ENCODE measurements around the gene PARD3.

The PARD3 gene

DNA sequence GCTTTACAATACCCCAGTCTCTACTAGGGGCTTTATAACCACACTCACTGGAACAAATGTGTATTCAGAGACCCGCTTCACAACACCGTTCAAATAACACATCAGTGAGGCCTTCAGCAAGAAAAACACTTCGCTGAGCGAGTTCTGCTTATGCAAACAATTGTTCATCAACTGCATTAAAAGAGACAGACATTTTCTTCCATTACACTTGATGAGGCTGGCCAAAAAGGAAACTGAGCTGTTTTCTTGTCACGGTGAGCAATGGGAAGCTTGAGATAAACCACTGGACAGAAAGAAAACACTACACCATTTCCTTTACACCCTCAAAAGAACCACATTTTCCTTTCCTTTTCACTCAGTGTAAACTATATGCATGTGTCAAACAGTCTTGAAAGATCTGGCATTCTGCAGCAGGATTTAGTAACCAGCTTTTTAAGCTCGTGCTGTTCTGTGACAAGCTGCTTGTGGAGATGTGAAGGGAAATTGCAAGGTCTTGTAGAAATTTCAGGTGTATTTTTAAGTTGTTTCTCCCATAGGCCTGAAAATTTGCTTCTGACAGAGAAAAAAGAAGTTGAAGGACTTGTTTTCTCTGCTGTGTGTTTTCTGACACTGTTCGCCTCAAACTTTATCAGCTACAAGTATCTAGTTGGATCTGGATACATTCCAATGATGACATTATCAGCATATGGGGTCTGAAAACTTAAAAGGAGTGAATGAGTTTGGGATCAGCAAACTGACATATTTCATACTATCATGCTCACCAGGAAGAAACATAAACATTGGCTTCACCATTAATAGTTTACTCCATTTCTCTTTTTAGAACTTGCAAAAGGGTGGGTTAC is 693.1 kb downstream of the PARD3 start:
- DNase-seq (ENCODE audit: low read depth) = peak; percentile 32

DNA sequence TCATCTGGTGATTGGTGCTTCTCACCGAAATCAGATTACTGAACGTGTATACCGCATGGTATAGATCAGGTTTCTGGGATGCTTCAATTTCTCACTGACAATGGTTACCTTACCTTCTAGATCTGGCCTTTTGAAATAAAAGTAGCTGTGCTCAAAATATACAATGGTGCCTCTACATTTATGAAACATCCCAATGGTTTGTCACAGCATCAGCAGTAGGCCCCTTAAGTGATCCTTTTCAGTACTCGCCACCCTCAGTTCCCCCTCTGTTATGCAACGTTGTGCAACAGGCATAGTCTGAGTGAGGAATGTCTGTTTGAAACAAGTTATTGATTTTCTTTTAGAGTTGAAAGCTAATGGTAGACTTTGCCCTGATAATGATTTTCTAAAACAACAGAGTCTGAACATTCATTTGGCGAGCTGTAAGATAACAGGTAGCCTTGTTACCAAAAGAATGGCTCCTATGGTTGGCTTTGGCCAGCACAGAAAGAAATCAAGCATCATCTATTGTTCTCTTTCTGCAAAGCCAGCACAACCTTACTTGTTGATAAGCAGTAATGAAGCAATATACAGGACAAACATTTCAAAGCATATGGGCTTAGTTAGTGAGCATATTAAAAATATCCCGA is 693.9 kb downstream of the PARD3 start:
- no peak for DNase-seq (ENCODE audit: low read depth)

DNA sequence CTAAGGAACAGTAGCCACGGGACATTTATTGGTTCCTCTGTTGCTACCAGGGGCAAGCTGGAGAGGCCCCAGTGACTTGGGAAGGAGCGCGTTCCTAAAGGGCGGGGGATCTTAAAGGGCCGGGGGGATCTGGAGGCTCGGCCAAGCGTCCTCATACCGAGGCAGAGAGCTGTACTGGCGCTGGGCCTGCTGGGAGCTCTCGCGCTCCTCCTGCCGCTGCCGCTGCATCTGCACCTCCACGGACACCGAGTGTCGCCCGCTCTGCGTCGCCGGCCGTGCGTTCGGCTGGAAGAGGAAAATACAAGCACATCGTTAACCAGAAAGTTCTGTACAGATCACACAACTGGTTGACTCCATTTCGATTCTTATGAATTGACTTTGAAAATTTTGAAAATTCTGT is 695.6 kb downstream of the PARD3 start:
- DNase-seq (ENCODE audit: low read depth) = no peak

DNA sequence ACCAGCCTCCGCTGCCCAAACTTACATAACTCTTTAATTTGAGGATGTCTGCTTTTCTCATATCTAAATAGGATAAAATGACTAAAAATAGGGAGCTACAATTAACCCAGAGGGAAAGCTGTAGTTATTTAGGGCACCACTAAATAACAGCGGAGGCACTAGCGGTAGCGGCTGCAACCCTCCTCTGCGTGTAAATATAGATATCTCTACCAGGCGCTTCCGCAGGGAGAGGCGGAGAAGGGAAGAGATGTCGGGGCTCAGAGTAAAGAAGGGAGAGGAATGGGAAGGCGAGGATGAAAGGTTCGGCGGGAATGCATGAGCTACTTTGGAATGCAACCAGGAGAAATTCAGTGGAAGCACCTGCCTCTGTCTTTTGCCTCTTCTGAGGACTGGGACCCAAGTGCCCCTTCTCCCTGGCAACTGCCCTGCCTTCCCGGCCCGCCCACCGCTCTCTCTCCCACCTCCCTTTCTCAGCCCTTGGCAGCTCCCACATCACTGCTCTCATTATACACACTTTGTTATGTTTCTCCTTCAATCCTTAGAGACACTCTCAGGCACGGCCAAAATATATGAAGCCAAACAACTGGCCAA is 698.3 kb downstream of the PARD3 start:
- no peak for DNase-seq (ENCODE audit: low read depth)

DNA sequence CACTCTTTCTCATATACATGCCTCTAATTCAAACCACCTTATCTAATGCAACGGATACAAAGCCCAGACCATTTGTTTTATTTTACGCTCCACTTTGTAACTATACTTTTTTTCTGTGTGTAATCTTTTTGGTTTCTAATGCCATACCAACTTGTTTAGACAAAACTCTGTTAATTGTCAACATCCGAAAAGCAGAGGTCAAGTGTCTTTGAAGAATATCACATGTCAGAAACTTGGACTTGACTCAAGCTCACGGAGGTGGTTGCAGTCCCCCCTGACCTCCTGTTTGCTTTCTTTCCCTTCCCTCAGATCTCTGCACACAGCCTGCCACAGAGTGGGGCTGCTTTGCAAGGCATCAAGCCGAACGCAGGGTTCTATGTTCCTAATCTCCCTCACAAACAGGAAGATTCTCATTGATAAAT is 698.9 kb downstream of the PARD3 start:
- DNase-seq (ENCODE audit: low read depth) = no peak

DNA sequence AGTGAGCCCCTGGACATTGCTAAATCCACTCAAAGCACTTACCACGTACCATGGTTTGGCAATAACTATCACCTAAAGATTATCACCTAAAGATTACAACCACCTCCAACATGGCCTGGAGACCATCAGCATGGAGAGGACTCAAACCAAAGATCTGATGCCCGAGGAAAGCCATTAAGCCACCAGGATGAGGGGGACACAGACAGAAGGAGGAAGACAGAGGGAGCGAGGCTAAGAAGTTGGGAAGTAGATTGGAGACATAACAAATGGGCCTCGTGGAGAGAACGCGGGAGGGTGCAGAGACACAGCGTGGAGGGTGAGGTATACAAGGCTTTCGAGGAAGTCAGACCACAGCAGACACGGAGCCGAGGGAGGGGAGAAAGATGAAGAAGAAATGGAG is 700.2 kb downstream of the PARD3 start:
- no peak for DNase-seq (ENCODE audit: low read depth)

DNA sequence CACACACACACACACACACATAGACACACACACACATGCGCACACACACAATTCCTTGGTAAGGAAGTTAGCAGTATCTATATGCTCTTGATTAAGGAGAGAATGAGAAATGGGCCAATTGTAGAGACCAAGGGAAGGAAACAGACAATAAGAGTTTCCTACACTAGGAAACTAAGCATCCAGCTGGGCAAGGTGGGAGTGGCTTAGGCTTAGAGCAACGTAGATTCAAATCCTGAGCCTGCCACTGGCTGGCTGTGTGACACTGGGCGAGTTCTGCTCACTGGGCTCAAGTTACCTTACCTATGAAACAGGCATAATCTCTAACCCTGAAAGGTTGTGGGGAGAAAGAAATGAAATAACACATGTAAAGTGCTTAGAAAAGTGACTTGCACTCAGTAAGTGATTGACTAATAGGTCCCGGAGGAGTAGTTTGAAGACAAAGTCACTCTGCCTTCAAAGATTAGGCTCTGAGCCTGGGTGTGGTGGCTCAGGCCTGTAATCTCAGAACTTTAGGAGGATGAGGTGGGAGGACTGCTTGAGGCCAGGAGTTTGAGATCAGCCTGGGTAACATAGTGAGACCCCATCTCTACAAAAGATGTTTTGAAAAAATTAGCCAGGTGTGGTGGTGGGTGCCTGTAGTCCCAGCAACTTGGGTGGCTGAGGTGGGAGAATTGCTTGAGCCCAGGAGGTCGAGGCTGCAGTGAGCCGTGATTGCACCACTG is 701.4 kb downstream of the PARD3 start:
- DNase-seq (ENCODE audit: low read depth) = no peak

DNA sequence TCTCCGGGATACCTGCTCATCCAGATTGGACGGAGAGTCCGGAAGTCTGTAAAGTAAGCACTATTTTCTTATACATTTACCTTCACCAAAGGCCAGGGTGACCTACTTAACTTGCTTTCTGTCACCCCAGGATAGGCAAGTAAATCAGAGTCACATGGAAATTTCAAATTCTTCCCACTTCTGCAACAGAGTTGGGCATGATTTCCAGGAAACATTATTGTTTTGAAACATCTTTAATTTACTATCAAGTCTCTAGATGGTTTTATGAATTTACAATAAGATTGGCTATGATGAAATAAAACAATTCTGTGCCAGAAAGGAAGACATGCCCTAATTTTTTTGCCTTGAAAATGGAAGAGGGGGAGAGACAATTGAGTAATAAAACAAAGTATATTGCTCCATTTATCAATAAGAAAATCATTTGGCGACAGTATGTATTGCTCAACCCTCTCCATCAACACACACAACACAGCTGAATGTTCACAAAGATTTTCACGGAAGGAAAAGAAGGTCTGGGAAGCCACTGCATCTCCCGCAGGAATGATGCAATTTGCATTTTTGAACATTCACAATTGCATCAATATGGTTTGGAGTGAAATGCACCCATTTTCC is 702.8 kb downstream of the PARD3 start:
- no peak for DNase-seq (ENCODE audit: low read depth)

DNA sequence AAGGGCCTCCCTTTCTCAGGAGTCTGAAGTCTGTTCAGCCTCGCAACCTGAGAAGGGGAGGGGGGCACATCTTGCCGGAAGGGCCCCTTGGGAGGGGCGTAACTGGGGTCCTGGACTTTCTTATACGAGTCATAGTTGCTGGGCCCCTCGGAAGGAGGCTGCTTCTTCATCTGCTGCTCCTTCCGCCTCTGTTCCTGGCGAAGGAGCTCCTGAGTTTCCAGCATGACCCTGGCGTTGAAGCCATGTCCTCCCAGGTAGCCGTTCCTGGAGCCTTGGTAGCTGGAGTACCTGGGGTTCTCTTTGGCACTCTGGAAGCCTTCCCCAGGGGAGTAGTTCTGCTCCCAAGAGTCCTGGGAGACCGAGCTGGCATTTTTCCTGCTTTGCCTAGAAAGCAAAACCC is 703.9 kb downstream of the PARD3 start:
- no peak for DNase-seq (ENCODE audit: low read depth)

DNA sequence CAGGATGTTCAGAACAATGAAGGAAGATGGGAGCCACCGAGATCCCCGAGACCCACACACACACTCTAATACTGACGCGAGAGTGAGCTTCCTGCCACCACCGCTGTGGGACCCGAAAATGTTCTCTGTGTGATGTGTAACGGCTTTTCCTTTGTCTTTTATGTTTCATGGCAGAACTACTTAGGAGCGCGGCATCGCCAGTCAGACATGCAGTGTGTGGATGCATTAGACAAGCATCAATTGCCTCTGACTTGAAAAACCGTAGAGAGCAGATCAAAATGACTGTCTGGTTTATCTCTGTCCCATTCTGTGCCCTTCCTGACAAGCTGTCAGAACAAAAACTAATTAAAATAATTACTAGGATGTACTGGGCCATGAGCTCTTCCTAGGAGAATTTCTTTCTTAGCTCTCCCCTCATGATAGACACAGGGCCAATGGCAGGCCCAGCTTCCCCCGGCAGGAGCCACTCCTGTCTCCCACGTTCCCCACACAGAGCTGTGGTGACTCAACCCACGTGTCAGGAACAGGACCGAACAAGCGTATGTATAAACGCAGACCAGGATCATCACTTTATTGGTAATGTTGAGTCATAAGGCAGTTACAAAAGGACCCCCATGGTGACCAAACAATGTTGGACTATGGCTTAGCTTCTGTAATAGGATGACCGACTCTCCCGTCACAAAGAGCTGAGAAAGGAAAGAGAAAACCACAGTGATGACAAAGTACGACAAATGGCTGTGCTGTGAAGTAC is 705.0 kb downstream of the PARD3 start:
- DNase-seq (ENCODE audit: low read depth) = peak; percentile 78

DNA sequence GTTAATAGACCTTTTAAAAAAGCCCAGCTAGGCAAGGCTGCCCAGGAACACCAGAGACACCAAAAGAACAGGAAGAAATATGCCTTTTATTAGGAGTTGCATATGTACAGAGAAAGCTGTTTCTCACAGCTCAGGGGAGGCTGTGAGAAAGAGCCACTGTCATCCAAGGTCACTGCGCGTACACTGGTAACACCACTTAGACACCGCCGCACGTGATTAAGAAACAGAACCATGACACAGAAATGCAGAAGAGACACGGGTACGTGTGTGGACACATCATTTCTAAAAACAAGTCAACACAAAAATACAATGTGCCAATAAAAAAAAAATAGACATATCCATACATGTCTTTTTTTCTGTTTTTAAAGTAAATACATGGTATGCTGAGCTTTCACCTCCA is 705.6 kb downstream of the PARD3 start:
- DNase-seq (ENCODE audit: low read depth) = no peak

DNA sequence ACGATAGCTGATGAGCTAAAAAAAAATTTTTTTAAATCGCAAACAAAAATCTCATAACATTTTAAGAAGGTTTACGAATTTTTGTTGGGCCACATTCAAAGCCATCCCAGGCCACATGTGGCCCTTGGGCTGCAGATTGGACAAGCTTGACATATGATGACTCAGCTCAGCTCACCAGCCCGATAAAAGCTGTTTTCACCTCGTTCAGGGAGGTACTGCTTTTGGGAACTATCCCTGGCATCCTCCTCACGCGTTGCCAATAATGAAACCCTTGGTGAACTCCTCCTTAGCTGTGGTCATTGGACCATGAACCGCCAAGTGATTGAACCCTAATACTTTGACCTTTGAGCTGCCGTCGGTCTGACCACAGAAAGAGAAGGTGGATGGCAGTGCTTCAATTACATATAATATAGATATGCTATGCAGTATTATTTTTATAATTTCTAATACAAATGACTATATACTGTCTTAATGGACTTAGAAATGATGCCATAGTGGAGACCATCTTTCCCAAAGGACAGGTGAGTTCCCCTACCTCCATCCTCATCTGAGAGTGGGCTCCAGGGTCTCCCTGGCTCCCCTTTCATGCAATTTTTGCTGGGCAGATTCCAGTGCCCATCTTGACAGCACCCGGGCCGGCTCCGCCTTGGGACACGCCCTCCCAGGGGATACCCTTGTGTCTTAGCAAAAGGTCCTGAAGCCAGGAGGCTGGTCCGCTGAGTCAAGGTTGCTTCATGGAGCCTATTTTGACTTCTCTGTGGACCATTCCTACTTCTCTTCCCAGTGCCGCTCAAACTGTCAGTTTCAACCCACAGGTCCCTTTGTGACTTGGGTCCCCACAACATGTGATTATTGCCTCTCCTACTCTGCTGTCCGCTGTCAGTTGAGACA is 707.2 kb downstream of the PARD3 start:
- DNase-seq (ENCODE audit: low read depth) = no peak

DNA sequence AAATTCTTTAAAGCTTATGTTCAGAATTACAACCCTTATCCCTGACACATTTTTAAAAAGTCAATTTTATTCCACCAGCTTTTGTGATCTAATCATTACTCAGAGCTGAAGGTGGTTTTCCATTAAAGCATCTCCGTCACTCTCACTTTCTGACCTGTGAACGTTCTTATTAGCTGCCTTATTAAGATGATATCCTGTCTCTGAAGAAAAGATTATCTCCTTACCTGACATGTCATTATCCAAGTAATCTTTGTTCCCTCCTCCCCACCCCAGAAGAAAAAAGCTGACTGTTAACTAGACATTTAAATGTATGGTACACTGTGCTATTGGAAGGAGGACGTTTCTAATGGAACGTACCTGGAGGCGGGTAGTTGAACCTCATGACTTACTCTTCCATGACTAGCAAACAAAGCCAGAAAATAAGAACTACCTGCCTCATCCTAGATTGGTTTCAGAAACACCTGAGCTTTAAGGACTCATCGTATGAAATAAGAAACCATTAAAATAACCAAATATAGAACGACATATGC is 708.7 kb downstream of the PARD3 start:
- DNase-seq (ENCODE audit: low read depth) = no peak

DNA sequence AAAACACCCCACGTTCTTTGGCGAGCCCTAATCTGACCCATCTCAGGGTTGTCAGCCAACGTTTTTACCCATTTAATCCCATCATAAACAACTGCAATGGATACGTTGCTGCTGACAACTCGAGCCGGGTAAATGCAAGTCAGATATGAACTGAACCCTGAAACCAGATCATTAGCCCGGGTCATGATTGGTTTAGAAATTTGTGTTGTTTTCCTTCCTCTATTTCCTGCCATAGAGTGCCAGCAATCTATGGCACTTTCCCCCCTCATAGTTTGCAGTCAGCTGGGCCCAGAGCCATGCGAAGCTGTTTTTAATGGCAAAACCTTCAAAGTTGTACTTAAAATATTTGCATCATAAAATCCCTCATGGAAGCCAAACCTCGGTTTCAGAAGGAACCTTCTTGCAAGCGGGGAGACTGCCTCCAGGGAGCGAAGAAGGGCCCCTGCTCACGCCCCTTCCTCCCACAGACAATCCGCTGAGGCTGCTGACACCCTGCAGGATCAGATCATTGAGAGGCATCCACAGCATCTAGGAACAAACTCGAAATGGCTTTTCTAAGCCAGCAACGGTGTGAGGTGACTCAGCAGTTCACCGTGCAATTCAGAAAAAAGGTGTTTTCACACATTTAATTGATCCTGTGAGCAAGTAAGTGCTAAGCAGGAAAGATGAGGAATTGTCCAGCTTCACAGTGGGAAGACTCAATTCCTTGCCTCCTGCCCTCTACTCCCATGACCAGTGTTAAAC is 710.1 kb downstream of the PARD3 start:
- DNase-seq (ENCODE audit: low read depth) = no peak

DNA sequence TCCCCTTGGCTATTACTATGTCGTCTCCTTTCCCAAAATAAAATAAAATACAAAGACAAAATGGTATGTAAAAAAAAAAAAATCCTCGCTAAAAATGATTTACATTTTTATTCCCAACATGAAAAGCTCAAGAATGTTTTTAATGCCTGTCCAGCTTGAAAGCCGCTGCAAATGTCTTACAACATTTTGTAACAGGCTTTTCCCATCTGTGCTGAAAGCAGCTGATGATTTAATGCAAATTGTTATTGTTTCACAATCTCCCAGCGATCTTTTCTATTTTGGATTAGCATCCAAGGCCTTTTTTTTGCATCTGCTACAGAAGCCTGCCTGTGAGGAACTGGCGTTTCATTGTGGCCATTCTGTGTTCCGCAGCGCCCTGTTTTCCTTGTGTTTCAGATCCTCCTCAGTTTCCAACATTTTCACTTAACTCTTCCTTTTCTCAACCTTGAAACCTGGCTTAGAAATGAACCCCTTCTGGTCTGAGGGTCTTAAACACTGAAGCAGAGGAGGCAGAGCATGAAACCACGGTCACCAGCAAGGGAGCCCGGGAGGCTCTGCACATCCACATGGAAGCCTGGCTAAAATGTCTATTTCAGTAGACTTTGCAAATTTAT is 712.1 kb downstream of the PARD3 start:
- peak; percentile 73 for DNase-seq (ENCODE audit: low read depth)

DNA sequence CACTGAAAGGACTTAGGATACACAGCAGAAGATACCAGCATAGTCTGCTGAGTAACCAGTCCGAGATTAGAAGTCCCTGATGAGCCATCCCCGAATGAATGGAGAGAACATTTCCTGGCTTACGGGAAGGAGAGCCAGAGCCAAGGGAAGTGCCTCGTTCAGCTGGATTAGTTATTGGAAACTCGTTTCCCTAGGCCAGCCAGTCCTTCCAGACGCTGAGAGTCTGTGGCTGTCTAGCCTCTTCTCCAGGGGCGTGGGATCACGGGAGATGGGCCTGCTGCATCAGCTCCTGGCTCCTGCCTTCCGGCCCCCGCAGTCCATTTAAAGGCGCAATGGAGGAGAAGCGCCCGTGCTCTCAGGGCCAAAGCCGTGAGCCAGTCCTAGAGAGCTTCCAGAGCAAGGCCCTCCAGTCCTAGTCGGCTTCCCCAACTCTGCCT is 712.8 kb downstream of the PARD3 start:
- DNase-seq (ENCODE audit: low read depth) = peak; percentile 78

DNA sequence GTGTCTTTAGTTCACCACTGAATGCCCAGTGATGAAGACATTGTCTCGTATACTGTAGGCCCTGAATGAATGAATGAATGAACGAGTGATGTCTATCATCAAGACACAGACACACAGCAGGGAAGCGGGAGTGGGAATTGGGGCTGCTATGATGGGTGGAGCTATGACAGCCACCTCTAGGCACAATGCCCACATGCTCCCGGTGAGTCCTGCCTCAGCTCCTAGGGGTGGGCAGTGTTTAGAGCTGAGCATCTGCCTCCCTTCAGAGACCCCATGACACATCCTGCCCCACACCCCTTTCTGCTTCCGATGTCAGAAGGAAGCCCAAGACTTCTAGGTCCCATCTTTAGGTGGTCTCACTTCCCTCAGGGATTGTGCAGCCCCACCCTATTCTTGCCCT is 714.1 kb downstream of the PARD3 start:
- no peak for DNase-seq (ENCODE audit: low read depth)

DNA sequence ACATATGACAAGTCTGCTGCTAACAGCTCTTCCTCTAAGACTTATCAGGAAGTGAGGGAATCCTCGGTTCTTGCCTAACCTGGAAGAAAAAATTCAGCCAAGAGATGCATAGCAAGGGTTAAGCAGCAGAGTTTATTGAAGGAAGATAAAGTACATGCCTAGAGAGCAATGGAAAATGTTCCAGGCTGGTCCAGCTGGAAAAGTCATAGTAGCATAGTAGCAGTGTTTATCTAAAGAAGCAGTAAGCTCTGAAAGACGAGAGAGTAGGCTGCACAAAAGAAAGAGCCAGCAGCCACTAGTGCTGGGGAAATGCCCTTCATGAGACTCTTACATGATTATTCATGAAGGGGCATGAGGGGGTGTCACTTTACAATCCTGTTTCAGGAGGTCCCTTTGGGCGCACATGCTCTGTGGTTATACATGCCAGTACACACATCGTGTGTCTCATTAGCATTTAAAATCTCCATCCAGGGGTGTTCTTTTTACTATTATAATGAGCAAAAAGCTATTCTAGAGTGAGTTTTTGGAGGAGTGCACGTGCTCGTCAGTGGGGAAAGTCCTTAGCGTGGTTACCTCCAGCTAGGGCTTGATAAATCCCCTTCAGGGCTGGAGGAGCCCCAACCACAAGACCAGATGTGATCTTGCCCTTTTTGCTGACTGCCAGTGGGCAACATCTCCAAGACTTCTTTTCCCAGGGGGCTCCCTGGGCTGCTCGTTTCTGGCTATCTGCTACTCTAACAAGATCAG is 716.1 kb downstream of the PARD3 start:
- no peak for DNase-seq (ENCODE audit: low read depth)

Data from EH (cell line).